NB4 (cell line): ENCODE results near the gene FOXA1.

Experiments
- DNase-seq: peaks from one replicate; pipeline ENCODE4 v3.0.0; 2010; ENCODE audit warnings: low read depth
- H3K4me3 ChIP-seq: one replicate; pipeline ENCODE4 v1.5.1; 2011; ENCODE audit warnings: mild to moderate bottlenecking, low read depth, low read length, moderate library complexity
- CTCF ChIP-seq: IDR thresholded peaks from one replicate; pipeline ENCODE4 v1.5.1; 2012; ENCODE audit warnings: low read depth, low read length
- MAX ChIP-seq: IDR thresholded peaks from 2 replicates; pipeline ENCODE4 v1.6.1; 2011; ENCODE audit warnings: low read depth, low read length
- MYC ChIP-seq: IDR thresholded peaks from 2 replicates; pipeline ENCODE4 v1.6.1; 2011; ENCODE audit warnings: low read depth, low read length
- POLR2A ChIP-seq: IDR thresholded peaks from 2 replicates; pipeline ENCODE4 v1.6.1; 2011; ENCODE audit warnings: mild to moderate bottlenecking; ENCODE audit not compliant: insufficient read length; ENCODE audit errors: extremely low read depth

Gene FOXA1

GRCh38 chr14:37606678-37607077, 11.6 kb upstream of the FOXA1 start:
- no peak for DNase-seq
- TF ChIP-seq CTCF (no peak), MAX (no peak), MYC (no peak), POLR2A (no peak)
- H3K4me3 ChIP-seq, result no peak overlapping the region

GRCh38 chr14:37603688-37604251, 8.7 kb upstream of the FOXA1 start:
- no peak for DNase-seq
- TF ChIP-seq CTCF (no peak), POLR2A (no peak), MYC (no peak), MAX (no peak)
- H3K4me3 ChIP-seq, result no peak overlapping the region

GRCh38 chr14:37602605-37603453, 7.8 kb upstream of the FOXA1 start:
- TF ChIP-seq POLR2A (no peak), CTCF (no peak), MYC (no peak), MAX (no peak)
- DNase-seq, result no peak
- no peak overlapping the region for H3K4me3 ChIP-seq

- no peak for DNase-seq
- H3K4me3 ChIP-seq, result no peak overlapping the region
- no peak for TF ChIP-seq MAX
These were observed 6.8 kb upstream of the FOXA1 start for GRCh38 chr14:37601865-37602264.

GRCh38 chr14:37600880-37601741, 6.1 kb upstream of the FOXA1 start:
- no peak overlapping the region for H3K4me3 ChIP-seq
- TF ChIP-seq MAX, result no peak
- no peak for TF ChIP-seq POLR2A
- no peak for TF ChIP-seq MYC
- DNase-seq, result no peak

GRCh38 chr14:37599507-37600368, 4.7 kb upstream of the FOXA1 start:
- no peak overlapping the region for H3K4me3 ChIP-seq
- DNase-seq, result no peak
- TF ChIP-seq MYC (no peak), MAX (no peak), POLR2A (no peak), CTCF (no peak)
